GM12872 (cell line): ENCODE data around the gene SLC38A11.

ENCODE experiments used
- CTCF ChIP-seq: IDR thresholded peaks from 3 replicates; pipeline ENCODE4 v1.5.1; 2011; ENCODE audit warnings: low read depth, mild to moderate bottlenecking, low read length, moderate library complexity; ENCODE audit not compliant: insufficient read depth

Gene SLC38A11

GRCh38 chr2:164887434-164888144 lies 67.7 kb downstream of the SLC38A11 start:
- no peak for TF ChIP-seq CTCF

GRCh38 chr2:164882276-164882675 lies 73.0 kb downstream of the SLC38A11 start:
- TF ChIP-seq CTCF = no peak

- TF ChIP-seq CTCF = no peak
Measured at GRCh38 chr2:164881524-164881923, 73.8 kb downstream of the SLC38A11 start.

GRCh38 chr2:164879901-164880535 lies 75.3 kb downstream of the SLC38A11 start:
- no peak for TF ChIP-seq CTCF

- no peak for TF ChIP-seq CTCF
Measured at GRCh38 chr2:164877927-164878326, 77.4 kb downstream of the SLC38A11 start.

- no peak for TF ChIP-seq CTCF
Measured at GRCh38 chr2:164877169-164877568, 78.2 kb downstream of the SLC38A11 start.

GRCh38 chr2:164875334-164876205 lies 79.8 kb downstream of the SLC38A11 start:
- TF ChIP-seq CTCF = no peak
